Muscle layer of duodenum (tissue), 2 donors: ENCODE results near the gene PLD1.

Experiments
- H3K27ac ChIP-seq: one replicate; pipeline ENCODE4 v1.7.0; 2013; ENCODE audit warnings: mild to moderate bottlenecking, low read length
- H3K27me3 ChIP-seq: one replicate; pipeline ENCODE4 v1.7.0; 2013; ENCODE audit warnings: low read depth, mild to moderate bottlenecking, control low read depth, low read length
- H3K36me3 ChIP-seq, 2 donors: one replicate each; pipeline ENCODE4 v1.7.0; 2013; ENCODE audit warnings: low read length in 2 of 2, control low read depth in 1 of 2, mild to moderate bottlenecking in 1 of 2; ENCODE audit not compliant: insufficient read depth in 2 of 2, control insufficient read depth in 1 of 2
- H3K4me1 ChIP-seq, 2 donors: one replicate each; pipeline ENCODE4 v1.7.0; 2013; ENCODE audit warnings: low read length in 2 of 2, mild to moderate bottlenecking in 2 of 2, control low read depth in 1 of 2, moderate library complexity in 1 of 2; ENCODE audit not compliant: insufficient read depth in 2 of 2, control insufficient read depth in 1 of 2
- H3K4me3 ChIP-seq, 2 donors: one replicate each; pipeline ENCODE4 v1.7.0; 2013; ENCODE audit warnings: low read length in 2 of 2, low read depth in 1 of 2, mild to moderate bottlenecking in 1 of 2
- H3K9me3 ChIP-seq, 2 donors: one replicate each; pipeline ENCODE4 v1.7.0; 2013; ENCODE audit warnings: low read length in 2 of 2, control low read depth in 1 of 2, mild to moderate bottlenecking in 1 of 2; ENCODE audit not compliant: control insufficient read depth in 1 of 2
- donor health status: healthy.

The PLD1 gene

DNA sequence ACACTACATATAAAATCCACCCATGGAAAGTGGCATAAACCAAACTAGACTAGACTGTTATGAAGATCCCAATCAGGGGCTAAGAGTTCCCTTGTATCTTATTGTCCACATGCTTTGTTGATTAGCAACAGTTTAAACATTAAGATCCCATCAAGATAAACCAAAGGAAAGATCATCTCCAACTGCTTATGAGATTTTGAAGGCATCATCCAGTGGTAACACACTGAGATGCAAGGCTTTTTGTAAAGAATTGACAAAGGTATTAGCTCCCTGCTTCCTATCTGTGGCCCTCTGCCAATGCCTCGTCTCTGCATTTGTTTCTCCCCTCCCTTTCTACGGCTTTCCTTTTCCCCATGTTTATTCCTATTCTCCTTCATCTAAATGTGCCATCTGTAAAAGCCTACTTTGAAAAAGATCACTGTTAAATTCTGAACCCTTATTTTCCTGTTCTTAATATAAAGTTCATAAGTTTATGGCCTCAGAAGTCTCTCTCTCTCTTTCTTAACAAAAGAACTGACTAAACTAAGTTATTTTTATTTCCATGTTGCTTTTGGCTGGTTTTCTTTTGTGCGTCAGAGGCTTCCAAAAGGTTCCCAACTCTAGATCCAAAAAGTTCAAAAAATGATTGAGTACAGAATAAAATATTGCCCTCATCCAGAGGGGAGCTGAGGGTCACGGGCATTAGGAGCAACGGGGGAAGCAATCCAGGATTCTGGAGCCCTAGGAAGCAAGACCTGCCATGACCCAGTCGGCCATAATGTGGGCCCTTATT is 5.5 kb downstream of the PLD1 start:
- Histone ChIP-seq H3K4me3 (no peak overlapping the region), H3K4me1 (peaks cover 3 to 15% of the 10 kb centered on the region in 2 donors), H3K27me3 (no peaks in the 10 kb centered on the region), H3K9me3 (no peaks in the 10 kb centered on the region), H3K27ac (peak overlapping the region; percentile 66), H3K36me3 (no peaks in the 10 kb centered on the region)

DNA sequence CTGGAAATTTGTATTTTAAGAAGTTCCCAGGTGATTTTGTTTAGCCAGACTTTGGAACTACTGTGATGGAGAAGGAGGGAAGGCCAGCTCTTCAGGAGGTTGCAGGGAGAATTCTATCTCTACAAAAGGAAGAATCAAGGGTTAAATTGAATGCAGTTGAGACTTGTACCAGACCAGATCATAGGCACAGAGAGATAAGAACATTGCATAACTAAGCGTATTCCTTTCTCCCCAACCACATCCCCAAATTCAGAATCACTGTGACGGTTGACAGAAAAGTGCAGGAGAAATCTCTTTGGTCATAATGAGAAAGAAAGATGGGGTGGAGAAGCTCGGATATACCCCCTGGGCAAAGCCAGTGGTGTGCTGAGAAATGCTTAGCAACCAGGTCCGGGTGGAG is 7.2 kb downstream of the PLD1 start:
- peaks cover 3 to 7% of the 10 kb centered on the region in 2 donors for H3K4me1 ChIP-seq
- H3K9me3 ChIP-seq = no peaks in the 10 kb centered on the region
- no peaks in the 10 kb centered on the region for H3K27me3 ChIP-seq
- H3K36me3 ChIP-seq = no peaks in the 10 kb centered on the region
- H3K27ac ChIP-seq = no peak overlapping the region
- no peak overlapping the region for H3K4me3 ChIP-seq

DNA sequence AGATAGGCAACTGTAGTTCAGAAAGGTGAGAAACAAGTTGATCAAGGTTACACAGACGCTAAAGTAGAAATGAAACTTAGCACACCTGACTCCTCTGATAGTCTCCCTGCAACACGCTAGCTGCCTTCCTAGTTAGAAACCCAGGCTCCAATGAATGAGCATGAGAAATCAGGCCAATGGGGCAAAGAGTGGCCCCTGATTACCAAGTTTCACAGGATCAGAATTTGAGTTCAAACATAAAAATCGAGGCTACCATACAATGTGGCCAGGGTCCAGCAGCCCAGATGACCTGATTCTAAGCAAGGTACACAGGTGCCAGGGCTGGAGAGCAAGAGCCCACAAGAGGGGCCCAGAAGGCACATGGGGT is 7.7 kb downstream of the PLD1 start:
- peaks cover 3 to 7% of the 10 kb centered on the region in 2 donors for H3K4me1 ChIP-seq
- H3K27ac ChIP-seq = peak overlapping the region; percentile 47
- H3K9me3 ChIP-seq = no peaks in the 10 kb centered on the region
- H3K27me3 ChIP-seq = no peaks in the 10 kb centered on the region
- no peak overlapping the region for H3K4me3 ChIP-seq
- no peaks in the 10 kb centered on the region for H3K36me3 ChIP-seq

DNA sequence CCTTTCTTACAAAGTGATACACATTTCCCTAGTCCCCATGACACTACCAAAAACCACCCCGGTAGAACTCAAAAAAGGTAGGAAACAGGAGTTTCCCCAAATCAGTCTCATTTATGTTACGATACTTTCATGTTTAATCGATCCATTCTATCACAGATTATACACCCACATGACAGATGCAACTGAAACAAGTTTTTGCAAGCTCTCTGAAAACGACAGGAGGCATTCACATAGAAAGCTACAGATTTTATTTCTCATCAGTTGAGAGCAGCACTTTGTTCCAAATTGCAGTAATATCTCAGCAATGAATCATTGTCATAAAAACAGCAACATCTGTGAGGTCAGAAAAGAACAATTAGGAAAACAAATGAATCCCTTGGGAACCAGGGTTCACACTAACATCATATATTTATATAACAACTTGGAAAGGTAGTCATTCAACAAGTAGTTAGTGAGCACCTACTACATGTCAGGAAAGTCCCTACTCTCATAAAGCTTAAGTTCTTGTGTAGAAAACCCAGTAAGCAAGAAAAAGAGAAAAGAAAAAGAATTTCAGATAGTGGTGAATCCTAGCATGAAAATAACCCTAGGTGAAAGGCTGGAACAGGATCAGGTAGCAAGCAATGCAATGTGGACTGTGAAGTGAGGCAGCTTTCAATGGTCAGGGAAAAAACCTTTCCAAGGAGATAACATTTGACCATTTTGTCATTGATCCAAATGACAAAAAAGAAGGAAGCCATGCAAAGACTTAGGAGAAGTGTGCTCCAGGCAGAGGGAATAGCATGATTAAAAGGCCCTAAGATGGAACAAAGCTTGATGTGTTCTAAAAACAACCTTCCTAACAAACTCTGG is 8.3 kb downstream of the PLD1 start:
- H3K4me3 ChIP-seq = no peak overlapping the region
- peak overlapping the region; percentile 47 for H3K27ac ChIP-seq
- no peaks in the 10 kb centered on the region for H3K27me3 ChIP-seq
- H3K9me3 ChIP-seq = no peaks in the 10 kb centered on the region
- H3K36me3 ChIP-seq = no peaks in the 10 kb centered on the region
- H3K4me1 ChIP-seq = peaks cover 3 to 7% of the 10 kb centered on the region in 2 donors

DNA sequence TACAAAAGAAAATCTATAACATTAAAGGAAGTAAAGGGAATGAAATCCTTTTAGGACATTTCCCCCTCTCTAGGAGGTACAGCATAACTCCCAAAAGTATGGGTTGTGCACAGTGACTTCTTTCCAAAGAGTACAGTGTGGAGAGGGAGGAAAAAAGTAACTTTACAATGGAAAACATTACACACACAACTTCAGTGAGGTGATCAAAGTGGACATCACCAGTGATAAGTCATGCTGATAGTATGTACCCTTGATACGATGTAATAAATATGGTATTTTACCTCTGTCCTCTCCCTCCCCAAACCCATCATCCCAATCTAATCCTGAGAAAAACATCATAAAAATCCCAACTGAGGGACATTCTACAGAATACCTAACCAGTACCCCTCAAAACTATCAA is 10.8 kb downstream of the PLD1 start:
- Histone ChIP-seq H3K4me1 (peaks cover 3 to 7% of the 10 kb centered on the region in 2 donors), H3K27me3 (no peaks in the 10 kb centered on the region), H3K27ac (no peak overlapping the region), H3K4me3 (no peak overlapping the region), H3K36me3 (no peaks in the 10 kb centered on the region), H3K9me3 (no peaks in the 10 kb centered on the region)

DNA sequence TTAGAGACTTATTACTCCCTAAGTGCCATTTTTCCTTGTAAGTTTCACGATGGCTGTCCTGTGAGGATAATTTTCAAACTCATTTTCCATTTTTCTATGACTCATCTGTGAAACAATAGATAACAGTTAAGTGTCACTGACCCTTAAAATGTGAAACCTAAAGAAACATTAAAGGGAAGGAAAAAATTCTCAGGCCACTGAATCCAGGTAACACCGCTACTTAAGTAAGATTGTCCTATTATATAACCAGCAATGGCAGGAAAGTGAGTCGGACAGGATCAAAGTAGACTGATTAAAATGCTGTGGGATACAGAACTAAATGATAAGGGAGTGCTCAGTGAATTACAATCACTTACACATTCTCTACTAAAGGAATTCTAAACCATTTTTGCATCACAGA is 12.4 kb downstream of the PLD1 start:
- H3K4me1 ChIP-seq = peaks cover 3 to 7% of the 10 kb centered on the region in 2 donors
- H3K27ac ChIP-seq = no peak overlapping the region
- no peaks in the 10 kb centered on the region for H3K36me3 ChIP-seq

DNA sequence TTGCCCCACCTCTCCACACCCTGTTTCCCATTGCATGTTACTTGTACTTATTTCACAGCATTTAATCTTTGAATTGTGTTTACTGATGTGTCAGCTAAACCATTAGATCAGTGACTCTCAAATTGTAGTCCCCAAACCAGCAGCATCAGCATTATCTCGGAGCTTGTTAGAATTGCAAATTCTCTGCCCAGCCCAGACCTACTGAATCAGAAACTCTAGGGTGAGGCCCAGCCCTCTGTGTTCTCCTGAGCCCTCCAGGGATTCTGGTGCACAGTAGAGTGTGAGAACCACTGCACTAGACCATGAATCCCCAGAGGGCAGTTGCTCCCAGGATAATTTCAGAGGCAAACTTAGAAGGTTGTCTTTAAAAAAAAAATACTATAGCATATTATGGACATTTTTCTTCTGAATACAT is 13.0 kb downstream of the PLD1 start:
- H3K27me3 ChIP-seq = no peaks in the 10 kb centered on the region
- no peaks in the 10 kb centered on the region for H3K9me3 ChIP-seq
- H3K4me1 ChIP-seq = peaks cover 2 to 6% of the 10 kb centered on the region in 2 donors
- no peak overlapping the region for H3K4me3 ChIP-seq
- H3K36me3 ChIP-seq = no peaks in the 10 kb centered on the region
- no peak overlapping the region for H3K27ac ChIP-seq

More for the DNA sequence above, 12.4 kb downstream of the PLD1 start:
- no peaks in the 10 kb centered on the region for H3K9me3 ChIP-seq
- H3K27me3 ChIP-seq = no peaks in the 10 kb centered on the region
- H3K4me3 ChIP-seq = no peak overlapping the region

DNA sequence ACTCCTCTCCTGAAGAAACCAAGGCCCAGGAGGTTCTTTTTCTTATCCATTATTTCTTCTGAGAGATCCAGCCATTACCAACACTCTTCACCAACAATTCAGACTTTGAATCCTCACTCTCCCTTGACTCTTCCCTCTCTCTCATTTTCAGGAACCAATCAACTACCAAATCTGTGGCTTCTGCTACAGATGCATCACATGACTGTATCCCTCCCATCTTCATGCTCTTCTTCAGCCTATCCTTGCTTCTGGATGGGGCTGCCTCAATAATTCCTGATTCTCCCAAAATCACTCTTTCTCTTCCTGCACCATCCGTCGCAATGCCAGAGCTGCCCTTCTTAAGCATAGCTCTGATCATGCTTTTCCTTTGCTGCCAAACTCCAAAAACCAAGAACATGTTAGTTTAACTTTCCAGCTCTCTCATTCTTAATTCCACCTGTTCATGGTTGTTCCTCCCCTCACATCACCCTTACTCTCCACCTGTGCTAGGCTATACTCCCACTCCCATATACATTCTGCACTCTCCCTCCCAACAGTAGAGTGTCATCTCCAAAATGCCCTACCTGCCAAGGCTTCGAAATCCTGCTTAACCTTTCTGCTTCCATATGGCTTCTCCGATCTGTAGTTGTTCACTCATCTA is 13.5 kb downstream of the PLD1 start:
- H3K9me3 ChIP-seq = no peaks in the 10 kb centered on the region
- H3K27ac ChIP-seq = no peak overlapping the region
- H3K27me3 ChIP-seq = no peaks in the 10 kb centered on the region
- no peak overlapping the region for H3K4me3 ChIP-seq
- no peaks in the 10 kb centered on the region for H3K36me3 ChIP-seq
- H3K4me1 ChIP-seq = peaks cover 0 to under 1% of the 10 kb centered on the region in 2 donors

DNA sequence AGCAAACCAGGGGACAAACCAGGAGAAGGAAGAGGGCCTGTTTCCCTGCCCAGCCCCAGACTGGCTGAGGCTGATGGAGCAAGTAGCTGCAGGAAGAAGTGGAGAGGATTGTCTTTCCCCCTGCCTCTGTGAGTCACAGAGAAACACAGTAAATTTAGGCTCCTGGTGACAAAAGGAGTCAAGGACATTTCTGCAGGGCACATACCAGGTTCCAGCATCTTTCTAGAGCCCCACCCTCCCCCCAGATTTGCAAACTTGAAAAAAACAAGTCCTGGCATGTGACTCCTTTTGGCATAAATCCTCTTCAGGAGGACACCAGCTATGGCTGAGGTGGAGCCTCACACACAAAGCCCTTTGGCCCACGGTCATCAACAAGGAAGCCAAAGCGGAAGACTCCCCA is 17.8 kb downstream of the PLD1 start:
- Histone ChIP-seq H3K27ac (no peak overlapping the region), H3K27me3 (no peaks in the 10 kb centered on the region), H3K36me3 (no peaks in the 10 kb centered on the region), H3K4me3 (no peak overlapping the region), H3K9me3 (no peaks in the 10 kb centered on the region), H3K4me1 (no peaks in the 10 kb centered on the region)

DNA sequence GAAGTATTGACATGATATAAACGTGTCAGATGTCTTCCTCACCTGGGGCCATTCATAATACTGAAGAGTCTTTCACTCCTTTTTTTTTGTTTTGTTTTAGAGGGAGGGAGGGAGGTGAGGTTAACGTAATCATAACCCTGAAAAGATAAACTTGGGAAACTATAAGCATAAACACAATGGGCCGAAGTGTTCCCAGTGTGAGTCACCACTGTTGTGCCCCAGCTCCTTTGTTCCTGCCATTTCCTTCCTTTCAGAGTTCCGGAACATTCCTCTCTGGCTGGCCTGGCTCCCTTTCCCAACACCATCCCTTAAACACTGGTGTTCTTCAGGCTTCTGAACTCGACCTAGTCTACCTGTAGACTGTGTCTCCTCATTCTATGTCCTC is 18.6 kb downstream of the PLD1 start:
- Histone ChIP-seq H3K27ac (peak overlapping the region; percentile 7), H3K36me3 (no peaks in the 10 kb centered on the region), H3K4me3 (no peak overlapping the region), H3K4me1 (no peaks in the 10 kb centered on the region), H3K9me3 (no peaks in the 10 kb centered on the region), H3K27me3 (no peaks in the 10 kb centered on the region)

DNA sequence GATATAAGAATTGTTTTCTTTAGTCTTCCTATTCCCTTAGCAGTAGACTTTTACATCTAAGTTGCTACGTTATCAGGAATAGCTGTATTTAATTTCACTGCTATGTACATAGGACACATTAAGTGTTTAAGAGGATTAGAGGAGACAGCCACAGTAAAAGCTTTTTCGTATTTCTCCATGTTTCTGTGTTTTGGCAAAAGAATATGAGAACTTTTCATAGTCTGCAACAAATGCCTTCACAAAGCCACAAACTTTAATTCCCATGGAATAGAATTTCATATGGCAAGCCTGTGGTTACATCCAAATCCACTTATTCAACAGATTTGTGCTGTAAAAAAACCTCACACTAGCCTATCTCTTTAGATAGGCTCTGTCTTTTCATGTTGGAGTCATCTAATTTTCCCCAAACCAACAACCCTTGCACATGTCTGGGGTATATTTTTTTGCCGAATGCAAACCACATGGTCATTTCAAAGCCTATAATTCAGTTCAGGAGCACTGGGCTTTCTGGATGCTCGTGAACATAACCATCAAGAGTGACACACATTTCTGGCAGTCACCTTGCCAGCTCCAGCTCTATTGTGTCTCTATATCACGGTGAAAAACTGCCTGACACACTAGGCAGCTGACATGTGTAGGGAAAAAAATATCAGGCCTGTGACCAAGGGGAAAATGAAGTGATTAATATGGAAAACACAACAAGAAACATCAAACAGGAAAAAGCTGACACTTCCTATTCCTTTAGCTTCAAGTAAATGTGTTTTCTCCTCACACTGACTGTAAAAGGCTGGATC is 19.2 kb downstream of the PLD1 start:
- no peaks in the 10 kb centered on the region for H3K27me3 ChIP-seq

More for the DNA sequence above, 19.2 kb downstream of the PLD1 start:
- peak overlapping the region; percentile 7 for H3K27ac ChIP-seq
- no peaks in the 10 kb centered on the region for H3K4me1 ChIP-seq
- H3K4me3 ChIP-seq = no peak overlapping the region
- no peaks in the 10 kb centered on the region for H3K36me3 ChIP-seq
- H3K9me3 ChIP-seq = no peaks in the 10 kb centered on the region
